GM10248 (cell line): ENCODE measurements around the gene IGF2BP2.
A peak's percentile ranks its signal among the peaks of the same experiment; 100 is the strongest.

Experiments used
- CTCF ChIA-PET: fragments of 300-600 bp; sonication (Branson Sonifier 250); formaldehyde crosslinking; extraction: SDS; loops from one replicate; lab custom pipeline; 2021; ENCODE audit warnings: antibody characterized with exemption; lab: Yijun Ruan, JAX
- POLR2A ChIA-PET: fragments of 350-650 bp; sonication (Branson Sonifier 250); formaldehyde crosslinking; extraction: SDS; loops from one replicate; lab custom pipeline; 2020; ENCODE audit warnings: antibody characterized with exemption; lab: Yijun Ruan, JAX
- DNase-seq: peaks from one replicate; pipeline ENCODE4 v3.0.0; 2012; ENCODE audit errors: extremely low spot score
- TF ChIP-seq, protein P1 (sequence below): IDR thresholded peaks from 2 replicates; pipeline ENCODE4 v1.5.1; 2012; ENCODE audit warnings: mild to moderate bottlenecking, low read depth; ENCODE audit errors: extremely low read depth, missing control alignments, control extremely low read depth

Gene IGF2BP2

DNA sequence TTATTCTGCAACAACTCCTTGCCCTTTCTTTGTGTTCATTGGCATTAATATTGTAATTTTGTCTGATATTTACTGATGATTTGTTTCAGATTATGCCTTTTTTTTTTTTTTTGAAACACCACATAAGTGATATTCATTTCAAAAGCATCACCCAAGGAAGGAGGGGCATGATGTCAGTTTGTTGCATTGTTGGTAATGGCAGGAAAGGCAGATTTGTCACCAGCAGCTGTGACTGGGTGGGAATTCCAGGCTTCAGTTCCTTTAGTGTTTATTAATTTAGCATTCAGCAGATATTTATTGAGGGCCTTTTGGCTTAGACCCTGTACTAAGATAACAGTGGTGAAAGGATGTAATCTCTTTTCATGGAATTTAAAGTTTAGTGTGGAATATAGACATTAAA, 219.3 kb downstream of the IGF2BP2 start:
- TF ChIP-seq, protein P1, sequence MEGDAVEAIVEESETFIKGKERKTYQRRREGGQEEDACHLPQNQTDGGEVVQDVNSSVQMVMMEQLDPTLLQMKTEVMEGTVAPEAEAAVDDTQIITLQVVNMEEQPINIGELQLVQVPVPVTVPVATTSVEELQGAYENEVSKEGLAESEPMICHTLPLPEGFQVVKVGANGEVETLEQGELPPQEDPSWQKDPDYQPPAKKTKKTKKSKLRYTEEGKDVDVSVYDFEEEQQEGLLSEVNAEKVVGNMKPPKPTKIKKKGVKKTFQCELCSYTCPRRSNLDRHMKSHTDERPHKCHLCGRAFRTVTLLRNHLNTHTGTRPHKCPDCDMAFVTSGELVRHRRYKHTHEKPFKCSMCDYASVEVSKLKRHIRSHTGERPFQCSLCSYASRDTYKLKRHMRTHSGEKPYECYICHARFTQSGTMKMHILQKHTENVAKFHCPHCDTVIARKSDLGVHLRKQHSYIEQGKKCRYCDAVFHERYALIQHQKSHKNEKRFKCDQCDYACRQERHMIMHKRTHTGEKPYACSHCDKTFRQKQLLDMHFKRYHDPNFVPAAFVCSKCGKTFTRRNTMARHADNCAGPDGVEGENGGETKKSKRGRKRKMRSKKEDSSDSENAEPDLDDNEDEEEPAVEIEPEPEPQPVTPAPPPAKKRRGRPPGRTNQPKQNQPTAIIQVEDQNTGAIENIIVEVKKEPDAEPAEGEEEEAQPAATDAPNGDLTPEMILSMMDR, result no peak
- no peak for DNase-seq
- ChIA-PET POLR2A (no interaction called here), CTCF (interaction anchor here (1.7 kb wide), 1 partner anchor 14 kb away, joined by 5 read pairs; no protein-coding TSS in a partner anchor)

DNA sequence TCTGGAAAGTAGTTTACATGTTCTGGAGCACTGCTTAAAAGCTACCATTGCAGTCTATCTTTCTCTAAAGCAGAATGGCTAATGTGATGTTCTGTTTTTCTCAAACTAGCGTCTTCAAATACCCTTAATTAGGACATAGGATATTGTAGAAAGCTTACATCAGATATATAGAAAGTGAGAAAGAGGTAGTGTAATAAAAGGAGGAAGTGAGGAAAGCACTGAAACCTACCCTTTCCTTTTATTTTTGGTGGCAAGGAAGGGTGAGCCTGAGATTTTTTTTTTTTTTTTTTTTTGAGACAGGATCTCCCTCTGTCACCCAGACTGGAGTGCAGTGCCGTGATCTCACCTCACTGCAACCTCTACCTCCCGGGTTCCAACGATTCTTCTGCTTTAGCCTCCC, 229.3 kb downstream of the IGF2BP2 start:
- DNase-seq, result peak; percentile 53
- CTCF ChIA-PET, result interaction anchor here (2.1 to 2.3 kb wide), 2 partner anchors 9 to 20 kb away, joined by 12 to 15 read pairs; partner anchors contain the start of gene SENP2
- POLR2A ChIA-PET, result interaction anchor here (0.7 to 1.8 kb wide), 2 partner anchors 9 to 1226 kb away, joined by 5 read pairs; partner anchors contain the start of gene SENP2
- TF ChIP-seq, protein P1, result no peak

DNA sequence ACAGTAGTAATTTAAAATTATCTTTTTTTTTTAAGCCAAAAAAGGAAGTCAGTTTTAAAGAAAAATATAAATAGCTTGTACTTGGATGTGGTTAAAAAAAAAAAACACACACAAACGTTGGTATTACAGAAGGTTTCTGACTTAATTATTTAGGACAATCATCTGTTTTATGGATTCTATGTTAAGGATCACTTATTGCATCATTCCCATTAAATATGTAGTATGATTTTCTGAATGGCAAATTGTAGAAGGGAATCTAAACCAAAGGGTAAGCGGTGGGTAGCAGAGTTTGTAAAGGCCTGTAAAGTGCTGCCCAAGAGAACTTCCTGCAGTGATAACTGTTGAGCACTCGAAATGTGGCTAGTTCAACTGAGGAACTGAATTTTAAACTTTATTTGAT, 230.8 kb downstream of the IGF2BP2 start:
- CTCF ChIA-PET, result interaction anchor here (0.6 to 0.8 kb wide), 2 partner anchors 47 to 66 kb away, joined by 3 read pairs; no protein-coding TSS in a partner anchor
- TF ChIP-seq, protein P1, result no peak
- no peak for DNase-seq
- POLR2A ChIA-PET, result no interaction called here
